Vagina (tissue), 2 donors: ENCODE data around the gene NOC4L. TPM values are rescaled to one million over a fixed set of nuclear protein-coding genes. Genes with fewer than 3 reads are reported as not detected.

Source experiments
- DNase-seq, 2 donors: peaks; one replicate each; pipeline ENCODE4 v3.0.0-alpha.2; 2017; ENCODE audit errors: extremely low spot score in 2 of 2
- H3K27ac ChIP-seq: fragments of 200-600 bp; sonication (generic); one replicate; pipeline ENCODE4 v1.5.1; 2019
- H3K27me3 ChIP-seq: fragments of 200-600 bp; sonication (generic); one replicate; pipeline ENCODE4 v1.5.1; 2019
- H3K36me3 ChIP-seq, 2 donors: fragments of 200-600 bp; sonication (generic); one replicate each; pipeline ENCODE4 v1.5.1; 2017 to 2019
- H3K4me1 ChIP-seq: fragments of 200-600 bp; sonication (generic); one replicate; pipeline ENCODE4 v1.5.1; 2019
- H3K4me3 ChIP-seq, 2 donors: fragments of 200-600 bp; sonication (generic); 1 replicate in 1 of 2; 2 replicates in 1 of 2; pipeline ENCODE4 v1.5.1; 2016 to 2019
- H3K9me3 ChIP-seq: fragments of 200-600 bp; sonication (generic); one replicate; pipeline ENCODE4 v1.5.1; 2019
- POLR2A ChIP-seq, 2 donors: fragments of 450-650 bp; IDR thresholded peaks; one replicate each; pipeline ENCODE4 v1.6.1; 2017; ENCODE audit warnings: antibody characterized with exemption in 2 of 2, mild to moderate bottlenecking in 2 of 2, moderate library complexity in 2 of 2
- POLR2AphosphoS5 ChIP-seq, 2 donors: sonication (generic); formaldehyde crosslinking; IDR thresholded peaks; one replicate each; pipeline ENCODE4 v1.9.0; 2017; ENCODE audit warnings: antibody characterized with exemption in 2 of 2, mild to moderate bottlenecking in 2 of 2, low read depth in 1 of 2; ENCODE audit not compliant: insufficient read depth in 1 of 2
- intact Hi-C: fragments of 100-400 bp; cut with DNase I; formaldehyde crosslinking; loops from one replicate; pipeline ENCODE4 v1.15.1; 2023
- total RNA-seq: library from RNA; depleted of rRNA; stranded (reverse); fragments of >200 nt; gene quantifications from one replicate; pipeline ENCODE4 v1.2.3, GENCODE V29; 2016
- TF ChIP-seq, protein P1 (sequence below), 3 experiments: fragments of 450-650 bp in 2 of 3; fragments of 200-600 bp in 1 of 3; sonication (generic) in 1 of 3; IDR thresholded peaks; one replicate each; pipeline ENCODE4 v1.5.1; 2017 to 2019; ENCODE audit warnings: antibody characterized with exemption in 3 of 3, mild to moderate bottlenecking in 2 of 3, moderate library complexity in 2 of 3

The NOC4L gene
- total RNA-seq, 1 donor from 2014 or later = 13.0 TPM

DNA sequence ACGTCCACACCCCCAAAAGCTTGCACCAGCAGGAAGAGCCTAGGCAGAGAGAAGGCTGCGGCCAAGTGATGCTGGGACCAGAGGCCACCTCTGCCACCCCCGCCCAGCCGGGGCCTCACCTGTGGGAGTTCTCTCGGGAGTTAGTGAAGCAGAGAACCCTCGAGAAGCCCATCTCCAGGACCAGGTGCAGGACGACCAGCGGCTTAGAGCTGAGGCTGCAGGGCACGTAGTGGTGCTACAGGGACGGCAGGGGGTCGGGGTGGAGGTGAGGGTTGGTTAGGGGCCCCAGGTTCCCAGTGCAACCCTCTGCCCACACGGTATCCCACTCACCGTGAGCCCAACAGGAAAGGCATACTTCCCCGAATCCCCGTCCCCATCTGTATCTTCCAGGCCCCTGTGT lies 3.8 kb upstream of the NOC4L start:
- peaks cover 0 to 45% of the 10 kb centered on the region in 2 donors for H3K36me3 ChIP-seq
- H3K9me3 ChIP-seq = no peaks in the 10 kb centered on the region
- no peak for DNase-seq
- H3K27me3 ChIP-seq = no peaks in the 10 kb centered on the region
- no peak overlapping the region for H3K4me3 ChIP-seq
- intact Hi-C loops = no loop called here
- no peak overlapping the region for H3K27ac ChIP-seq
- TF ChIP-seq, protein P1, sequence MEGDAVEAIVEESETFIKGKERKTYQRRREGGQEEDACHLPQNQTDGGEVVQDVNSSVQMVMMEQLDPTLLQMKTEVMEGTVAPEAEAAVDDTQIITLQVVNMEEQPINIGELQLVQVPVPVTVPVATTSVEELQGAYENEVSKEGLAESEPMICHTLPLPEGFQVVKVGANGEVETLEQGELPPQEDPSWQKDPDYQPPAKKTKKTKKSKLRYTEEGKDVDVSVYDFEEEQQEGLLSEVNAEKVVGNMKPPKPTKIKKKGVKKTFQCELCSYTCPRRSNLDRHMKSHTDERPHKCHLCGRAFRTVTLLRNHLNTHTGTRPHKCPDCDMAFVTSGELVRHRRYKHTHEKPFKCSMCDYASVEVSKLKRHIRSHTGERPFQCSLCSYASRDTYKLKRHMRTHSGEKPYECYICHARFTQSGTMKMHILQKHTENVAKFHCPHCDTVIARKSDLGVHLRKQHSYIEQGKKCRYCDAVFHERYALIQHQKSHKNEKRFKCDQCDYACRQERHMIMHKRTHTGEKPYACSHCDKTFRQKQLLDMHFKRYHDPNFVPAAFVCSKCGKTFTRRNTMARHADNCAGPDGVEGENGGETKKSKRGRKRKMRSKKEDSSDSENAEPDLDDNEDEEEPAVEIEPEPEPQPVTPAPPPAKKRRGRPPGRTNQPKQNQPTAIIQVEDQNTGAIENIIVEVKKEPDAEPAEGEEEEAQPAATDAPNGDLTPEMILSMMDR (IDR thresholded peaks at IDR 0.05) = no peak
- TF ChIP-seq POLR2A (IDR thresholded peaks at IDR 0.05) (no peak), POLR2AphosphoS5 (IDR thresholded peaks at IDR 0.05; ENCODE audit: insufficient read depth in 1 of 2, low read depth in 1 of 2) (no peak)
- peaks cover 27% of the 10 kb centered on the region for H3K4me1 ChIP-seq

DNA sequence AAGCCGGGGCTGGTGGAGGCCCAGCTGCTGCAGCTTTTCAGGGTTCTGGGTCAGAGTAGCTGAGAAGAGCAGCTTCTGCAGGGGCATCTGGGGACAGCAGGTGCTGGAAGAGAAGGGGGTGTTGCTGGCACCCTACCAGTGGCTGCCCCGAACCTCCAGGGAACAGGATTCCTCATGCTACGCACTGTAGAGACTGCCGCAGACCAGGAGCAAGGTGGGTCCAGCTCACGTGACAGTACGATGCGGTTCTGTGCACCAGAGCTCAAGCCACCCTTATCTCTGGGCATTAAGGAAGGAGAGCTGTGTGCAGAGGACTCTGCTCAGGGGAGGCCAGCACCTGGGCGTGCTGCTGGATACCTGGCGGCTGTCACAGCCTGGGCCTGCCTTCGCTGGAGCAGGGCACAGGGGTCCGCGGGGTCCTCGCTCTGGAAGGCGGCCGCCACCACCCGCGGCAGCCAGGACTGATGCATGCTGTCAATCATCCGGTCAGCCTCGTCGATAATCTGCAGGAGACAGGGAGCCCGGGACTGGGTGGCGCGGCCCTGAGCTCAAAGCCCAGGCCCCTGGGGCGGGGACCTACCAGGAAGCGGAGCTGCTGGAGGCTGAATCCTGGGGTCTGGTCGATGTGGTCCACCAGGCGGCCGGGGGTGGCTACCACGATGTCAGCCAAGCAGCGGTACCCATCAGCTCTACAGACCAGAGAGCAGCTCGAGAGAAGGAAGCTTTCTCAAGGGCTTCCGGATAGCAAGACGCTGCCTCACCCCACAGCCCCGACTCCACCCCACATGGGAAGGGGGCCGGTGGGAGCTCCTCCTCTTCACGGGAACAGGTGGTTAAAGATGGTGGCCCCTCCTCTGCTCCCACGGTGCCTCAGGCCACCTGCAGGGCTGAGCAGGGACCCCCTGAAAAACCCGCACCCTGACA lies 3.1 kb upstream of the NOC4L start:
- H3K27ac ChIP-seq = no peak overlapping the region
- no peak overlapping the region for H3K4me3 ChIP-seq
- intact Hi-C loops = no loop called here
- no peak for DNase-seq
- H3K4me1 ChIP-seq = peaks cover 31% of the 10 kb centered on the region
- TF ChIP-seq, protein P1 (IDR thresholded peaks at IDR 0.05) = no peak
- TF ChIP-seq POLR2A (IDR thresholded peaks at IDR 0.05) (no peak), POLR2AphosphoS5 (IDR thresholded peaks at IDR 0.05; ENCODE audit: insufficient read depth in 1 of 2, low read depth in 1 of 2) (no peak)
- no peaks in the 10 kb centered on the region for H3K27me3 ChIP-seq
- no peaks in the 10 kb centered on the region for H3K9me3 ChIP-seq
- peaks cover 0 to 45% of the 10 kb centered on the region in 2 donors for H3K36me3 ChIP-seq

DNA sequence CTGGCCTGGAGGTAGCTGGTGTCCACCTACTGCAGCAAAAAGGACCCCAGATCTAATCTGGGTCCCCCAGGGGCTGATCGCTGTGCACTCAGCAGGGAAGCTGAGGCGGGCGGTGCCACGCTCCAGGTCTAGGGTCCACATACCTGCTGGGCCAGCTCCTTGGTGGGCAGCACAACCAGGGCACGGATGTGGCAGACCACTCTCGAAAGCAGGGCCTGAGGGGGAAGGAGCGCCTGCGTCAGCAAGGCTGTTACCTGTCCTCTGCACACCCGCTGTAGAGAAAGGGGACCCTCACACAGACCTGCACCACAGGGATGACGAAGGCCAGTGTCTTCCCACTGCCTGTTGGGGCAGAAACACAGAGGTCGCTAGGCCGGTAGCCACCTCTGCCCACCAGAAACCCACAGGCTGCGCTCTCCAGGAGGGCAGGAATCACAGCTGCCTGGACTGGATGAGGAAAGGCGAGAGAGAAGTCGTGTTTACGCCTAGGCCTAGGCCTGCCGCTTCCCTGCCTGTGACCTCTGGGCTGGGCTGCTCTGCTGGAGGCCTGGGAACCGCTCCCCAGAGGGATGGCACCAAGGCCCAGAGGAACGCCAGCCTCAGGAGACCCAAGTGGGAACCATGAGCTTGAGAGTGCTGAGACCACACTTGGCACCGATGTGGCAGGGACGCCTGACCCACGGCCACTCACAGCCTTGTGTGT lies 2.1 kb upstream of the NOC4L start:
- Histone ChIP-seq H3K9me3 (no peaks in the 10 kb centered on the region), H3K4me1 (peaks cover 31% of the 10 kb centered on the region), H3K27me3 (no peaks in the 10 kb centered on the region), H3K4me3 (no peak overlapping the region), H3K27ac (no peak overlapping the region), H3K36me3 (peaks cover 0 to 45% of the 10 kb centered on the region in 2 donors)
- no peak for TF ChIP-seq POLR2A (IDR thresholded peaks at IDR 0.05)
- TF ChIP-seq, protein P1 (IDR thresholded peaks at IDR 0.05) = no peak
- no peak for TF ChIP-seq POLR2AphosphoS5 (IDR thresholded peaks at IDR 0.05; ENCODE audit: insufficient read depth in 1 of 2, low read depth in 1 of 2)
- DNase-seq = no peak
- intact Hi-C loops = no loop called here

DNA sequence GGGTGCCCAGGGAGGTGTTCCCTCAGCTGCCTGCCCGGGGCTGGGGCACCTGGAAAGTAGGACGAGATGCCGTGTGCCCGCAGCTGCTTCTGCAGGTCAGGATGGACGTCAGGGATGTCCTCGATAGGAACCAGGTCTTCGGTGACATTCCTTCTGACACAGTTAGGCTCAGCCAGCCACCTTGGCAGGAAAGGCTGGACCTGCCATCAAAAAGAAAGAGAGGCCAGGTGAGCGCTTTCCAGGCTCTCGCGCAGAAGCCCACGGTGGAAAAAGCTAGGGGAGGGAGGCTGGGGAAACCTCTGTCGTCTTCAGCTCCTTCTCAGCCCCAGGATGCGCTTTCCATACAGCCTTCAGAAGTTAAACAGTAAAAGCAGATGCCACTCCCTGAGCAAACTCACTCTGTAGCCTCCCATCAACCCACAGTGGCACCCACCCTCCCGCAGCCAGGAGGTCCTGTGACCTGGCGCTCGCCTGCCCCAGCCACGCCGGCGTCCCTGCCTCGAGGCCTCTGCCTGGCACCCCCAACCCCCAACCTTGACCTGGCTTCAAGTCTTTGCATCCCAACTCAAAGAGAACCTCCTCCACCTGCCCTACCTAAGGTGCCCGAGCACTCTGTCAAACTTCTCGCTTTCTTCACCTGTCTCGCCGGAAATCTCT lies 1.4 kb upstream of the NOC4L start:
- intact Hi-C loops = no loop called here
- Histone ChIP-seq H3K27ac (no peak overlapping the region), H3K9me3 (no peaks in the 10 kb centered on the region), H3K36me3 (peaks cover 0 to 45% of the 10 kb centered on the region in 2 donors), H3K4me1 (peaks cover 31% of the 10 kb centered on the region), H3K27me3 (no peaks in the 10 kb centered on the region), H3K4me3 (peak overlapping the region; percentile 81 to 87)
- TF ChIP-seq POLR2A (IDR thresholded peaks at IDR 0.05) (no peak), POLR2AphosphoS5 (IDR thresholded peaks at IDR 0.05; ENCODE audit: insufficient read depth in 1 of 2, low read depth in 1 of 2) (no peak)
- TF ChIP-seq, protein P1 (IDR thresholded peaks at IDR 0.05) = no peak
- no peak for DNase-seq
